Urinary bladder (tissue), 4 donors: Measurements from ENCODE around the gene AGAP1. TPM values are rescaled to one million over a fixed set of nuclear protein-coding genes. Genes with fewer than 3 reads are reported as not detected.

Experiments used
- DNase-seq: peaks from one replicate; pipeline ENCODE4 v3.0.0-alpha.2; 2015; ENCODE audit errors: extremely low spot score
- H3K27ac ChIP-seq: one replicate; pipeline ENCODE4 v1.5.1; 2013; ENCODE audit warnings: low read depth, mild to moderate bottlenecking, moderate library complexity
- H3K36me3 ChIP-seq: one replicate; pipeline ENCODE4 v1.6.1; 2013; ENCODE audit warnings: mild to moderate bottlenecking, moderate library complexity; ENCODE audit not compliant: insufficient read depth
- H3K4me1 ChIP-seq: one replicate; pipeline ENCODE4 v1.6.1; 2013; ENCODE audit warnings: mild to moderate bottlenecking, moderate library complexity; ENCODE audit not compliant: insufficient read depth
- H3K4me3 ChIP-seq: one replicate; pipeline ENCODE4 v1.5.1; 2013; ENCODE audit warnings: low read depth, low read length
- WGBS: extraction: QIAGEN DNeasy Blood & Tissue Kit; methylation state at CpG from one replicate; pipeline ENCODE4 v1.1.7; 2013; 5-methylcytosine and 5-hydroxymethylcytosine counted together
- polyA plus RNA-seq: library from polyadenylated mRNA; stranded (reverse); fragments of 200-250 nt; gene quantifications from one replicate; pipeline ENCODE4 v1.2.3, GENCODE V29; 2013
- total RNA-seq: library from RNA; depleted of rRNA; stranded (reverse); fragments of >200 nt; gene quantifications from one replicate; pipeline ENCODE4 v1.2.3, GENCODE V29; 2014
- donor health status: healthy with polysubstance abuse.
- donor health status: healthy.

Gene AGAP1
- total and polyA plus RNA-seq, 2 donors, result 12.8 to 24.7 TPM

- no peaks in the 10 kb centered on the region for H3K4me1 ChIP-seq
- H3K36me3 ChIP-seq, result no peaks in the 10 kb centered on the region
- WGBS, result 91% methylated on average over 16 of the region's 16 CpGs
- no peak for DNase-seq
- no peak overlapping the region for H3K4me3 ChIP-seq
- no peak overlapping the region for H3K27ac ChIP-seq
Measured at GRCh38 chr2:235723811-235724465, 230.1 kb downstream of the AGAP1 start.

DNA sequence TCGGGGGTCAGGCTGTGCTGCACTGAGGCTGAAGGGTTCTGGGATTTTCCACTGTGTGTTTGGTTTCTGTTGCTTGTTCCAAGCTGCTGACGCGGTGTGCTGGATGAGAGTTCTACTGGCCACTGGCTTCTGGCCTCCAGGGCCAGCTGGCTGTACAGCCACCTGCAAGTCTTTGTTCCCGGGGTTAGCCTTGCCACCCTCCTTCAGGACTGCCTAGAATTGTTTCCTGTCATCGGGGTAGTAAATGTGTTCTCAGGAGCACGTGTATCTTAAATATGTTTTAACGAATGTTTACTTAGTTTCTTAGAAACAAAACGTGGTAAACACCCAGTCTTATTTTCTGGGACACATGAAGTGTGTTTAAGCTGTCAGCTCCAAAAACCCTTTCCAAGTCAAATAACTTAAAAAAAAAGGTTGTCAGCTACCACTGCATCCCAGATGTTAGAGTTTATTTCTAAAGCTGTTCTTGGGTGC is 231.2 kb downstream of the AGAP1 start:
- WGBS, result 28% methylated on average over 8 of the region's 8 CpGs
- no peak overlapping the region for H3K4me3 ChIP-seq
- no peaks in the 10 kb centered on the region for H3K36me3 ChIP-seq
- no peak for DNase-seq
- no peak overlapping the region for H3K27ac ChIP-seq
- no peaks in the 10 kb centered on the region for H3K4me1 ChIP-seq

- WGBS, result 84% methylated on average over 4 of the region's 4 CpGs
- H3K36me3 ChIP-seq, result no peaks in the 10 kb centered on the region
- H3K4me1 ChIP-seq, result no peaks in the 10 kb centered on the region
- no peak overlapping the region for H3K27ac ChIP-seq
- DNase-seq, result no peak
- H3K4me3 ChIP-seq, result no peak overlapping the region
Measured at GRCh38 chr2:235725841-235726240, 232.0 kb downstream of the AGAP1 start.

GRCh38 chr2:235726554-235726953 is 232.7 kb downstream of the AGAP1 start:
- no peak overlapping the region for H3K4me3 ChIP-seq
- WGBS, result 98% methylated on average over 5 of the region's 5 CpGs
- H3K4me1 ChIP-seq, result no peaks in the 10 kb centered on the region
- no peaks in the 10 kb centered on the region for H3K36me3 ChIP-seq
- no peak for DNase-seq
- H3K27ac ChIP-seq, result no peak overlapping the region

- WGBS, result 75% methylated on average over 5 of the region's 5 CpGs
- DNase-seq, result no peak
Measured at GRCh38 chr2:235727174-235727573, 233.3 kb downstream of the AGAP1 start.

GRCh38 chr2:235727891-235728799 is 234.3 kb downstream of the AGAP1 start:
- no peak overlapping the region for H3K27ac ChIP-seq
- H3K4me1 ChIP-seq, result no peaks in the 10 kb centered on the region
- 92% methylated on average over 17 of the region's 17 CpGs for WGBS
- H3K36me3 ChIP-seq, result no peaks in the 10 kb centered on the region
- H3K4me3 ChIP-seq, result no peak overlapping the region
- no peak for DNase-seq

More at GRCh38 chr2:235727174-235727573, 233.3 kb downstream of the AGAP1 start:
- no peak overlapping the region for H3K27ac ChIP-seq
- no peak overlapping the region for H3K4me3 ChIP-seq
- H3K4me1 ChIP-seq, result no peaks in the 10 kb centered on the region
- H3K36me3 ChIP-seq, result no peaks in the 10 kb centered on the region

DNA sequence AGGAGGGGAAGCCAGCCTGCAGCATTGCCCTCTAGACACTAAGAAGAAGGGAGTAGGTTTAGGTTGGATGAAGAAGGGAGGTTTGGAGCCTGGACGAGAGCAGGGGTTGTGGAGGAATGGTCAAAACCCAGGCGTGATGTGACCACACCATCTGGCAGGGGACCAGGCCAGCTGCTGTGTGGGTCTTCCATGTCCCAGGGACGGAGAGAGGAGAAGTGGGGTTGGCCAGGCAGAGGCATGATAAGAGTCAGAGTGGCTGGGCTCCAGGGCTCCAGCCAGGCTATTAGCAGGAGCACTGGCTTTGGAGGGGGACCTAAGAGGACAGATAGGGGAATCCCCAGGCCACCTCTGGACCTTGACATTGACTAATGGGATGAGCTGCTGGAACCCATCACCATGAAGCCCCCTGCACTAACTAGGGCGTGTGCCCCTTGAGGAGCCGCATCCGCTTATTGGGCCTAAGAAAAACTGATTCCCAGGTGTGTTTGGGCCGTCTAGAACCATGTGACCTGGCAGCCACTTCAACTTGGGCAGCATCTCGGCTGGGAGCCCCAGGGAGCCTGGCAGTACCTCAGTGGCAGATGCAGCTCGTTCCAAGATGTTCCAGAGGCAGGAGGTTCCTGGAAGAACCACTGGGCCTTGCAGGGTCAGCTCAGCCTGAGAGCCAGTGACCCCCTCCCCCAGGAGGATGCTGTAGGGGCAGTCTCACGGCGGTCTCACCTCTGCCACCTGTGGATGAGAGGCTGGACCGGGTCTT is 235.1 kb downstream of the AGAP1 start:
- 87% methylated on average over 12 of the region's 12 CpGs for WGBS
- Histone ChIP-seq H3K36me3 (no peaks in the 10 kb centered on the region), H3K4me1 (no peaks in the 10 kb centered on the region), H3K4me3 (no peak overlapping the region), H3K27ac (no peak overlapping the region)
- no peak for DNase-seq

GRCh38 chr2:235729557-235729947 is 235.7 kb downstream of the AGAP1 start:
- Histone ChIP-seq H3K4me1 (no peaks in the 10 kb centered on the region), H3K4me3 (no peak overlapping the region), H3K27ac (no peak overlapping the region), H3K36me3 (no peaks in the 10 kb centered on the region)
- WGBS, result 81% methylated on average over 4 of the region's 4 CpGs
- no peak for DNase-seq

DNA sequence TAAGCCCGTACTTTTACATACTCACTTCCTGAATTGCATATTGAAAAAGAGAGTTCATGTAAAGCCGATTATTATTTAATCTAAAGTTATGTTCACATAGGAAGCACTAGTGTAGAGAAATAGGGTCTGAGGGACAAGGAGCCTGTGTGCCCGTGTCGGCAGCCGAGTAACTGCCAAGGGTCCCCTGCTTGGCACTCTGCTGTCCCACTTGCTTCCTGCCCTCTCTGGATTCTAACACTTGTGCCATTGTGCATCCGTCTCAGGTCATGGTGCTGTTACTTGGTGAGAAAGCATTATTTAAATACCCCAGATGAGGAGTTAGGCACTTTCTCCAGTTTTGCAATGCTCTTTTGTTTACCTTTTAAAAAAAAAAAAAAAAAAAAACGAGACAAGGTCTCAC is 236.3 kb downstream of the AGAP1 start:
- no peak for DNase-seq
- Histone ChIP-seq H3K4me3 (no peak overlapping the region), H3K4me1 (no peaks in the 10 kb centered on the region), H3K36me3 (no peaks in the 10 kb centered on the region), H3K27ac (no peak overlapping the region)
- 93% methylated on average over 7 of the region's 7 CpGs for WGBS

- Histone ChIP-seq H3K36me3 (no peaks in the 10 kb centered on the region), H3K27ac (no peak overlapping the region), H3K4me1 (no peaks in the 10 kb centered on the region), H3K4me3 (no peak overlapping the region)
- 72% methylated on average over 3 of the region's 3 CpGs for WGBS
- no peak for DNase-seq
Measured at GRCh38 chr2:235733761-235734160, 239.9 kb downstream of the AGAP1 start.

- DNase-seq, result no peak
- Histone ChIP-seq H3K36me3 (no peaks in the 10 kb centered on the region), H3K4me3 (no peak overlapping the region), H3K4me1 (no peaks in the 10 kb centered on the region), H3K27ac (no peak overlapping the region)
- 83% methylated on average over 7 of the region's 7 CpGs for WGBS
Measured at GRCh38 chr2:235734168-235734567, 240.3 kb downstream of the AGAP1 start.

DNA sequence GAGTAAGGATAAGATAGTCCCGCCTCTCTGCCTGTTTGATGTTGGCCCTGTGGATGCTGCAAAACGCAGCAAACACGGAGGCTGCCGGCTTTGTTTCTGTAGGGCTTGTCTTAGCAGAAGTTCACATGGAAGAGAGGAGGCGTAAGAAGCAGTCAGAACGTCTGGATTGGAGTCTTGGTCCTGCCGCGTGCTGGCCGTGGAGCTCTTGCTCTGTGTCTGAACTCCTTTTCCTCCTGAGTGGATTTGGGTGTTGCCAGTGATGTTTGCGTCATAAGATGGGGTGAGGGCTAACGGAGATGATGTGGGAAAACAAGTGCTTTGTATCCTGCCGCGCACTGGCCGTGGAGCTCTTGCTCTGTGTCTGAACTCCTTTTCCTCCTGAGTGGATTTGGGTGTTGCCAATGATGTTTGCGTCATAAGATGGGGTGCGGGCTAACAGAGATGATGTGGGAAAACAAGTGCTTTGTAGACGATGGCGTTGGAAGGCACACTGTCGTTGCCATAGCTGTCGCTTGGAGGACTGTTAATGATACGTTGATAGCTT is 240.9 kb downstream of the AGAP1 start:
- WGBS, result 87% methylated on average over 21 of the region's 21 CpGs
- DNase-seq, result no peak
- H3K27ac ChIP-seq, result no peak overlapping the region
- no peak overlapping the region for H3K4me3 ChIP-seq
- no peaks in the 10 kb centered on the region for H3K4me1 ChIP-seq
- no peaks in the 10 kb centered on the region for H3K36me3 ChIP-seq

DNA sequence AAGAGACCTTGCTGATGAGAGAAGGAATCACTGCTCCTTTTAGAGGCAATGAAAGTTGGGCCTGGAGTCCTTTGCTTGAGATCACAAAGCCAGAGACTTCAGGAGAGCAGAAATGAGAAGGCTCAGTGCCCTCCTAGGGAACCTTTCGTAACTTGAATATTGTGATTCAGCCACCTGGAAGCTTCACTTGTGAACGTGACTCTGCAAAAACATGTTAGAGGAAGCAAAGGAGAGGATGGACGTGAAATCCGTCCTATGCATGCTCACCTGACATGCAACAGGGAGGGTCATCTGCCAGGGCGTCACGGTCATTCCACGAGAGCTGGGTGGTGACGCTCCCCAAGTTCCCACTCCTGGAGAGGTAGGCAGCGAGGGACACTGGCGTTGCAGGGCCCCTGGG is 243.6 kb downstream of the AGAP1 start:
- no peak overlapping the region for H3K27ac ChIP-seq
- H3K4me1 ChIP-seq, result no peaks in the 10 kb centered on the region
- DNase-seq, result no peak
- H3K36me3 ChIP-seq, result no peaks in the 10 kb centered on the region
- H3K4me3 ChIP-seq, result no peak overlapping the region
- 96% methylated on average over 10 of the region's 10 CpGs for WGBS
